Measurements from ENCODE around the gene SPINT1. TPM values are rescaled to one million over a fixed set of nuclear protein-coding genes. Genes with fewer than 3 reads are reported as not detected.

Gene SPINT1
- total and polyA plus RNA-seq, 2 donors (not counting 1 experiment from before 2014, with no cell fraction given) = 14.4 to 21.3 TPM

DNA sequence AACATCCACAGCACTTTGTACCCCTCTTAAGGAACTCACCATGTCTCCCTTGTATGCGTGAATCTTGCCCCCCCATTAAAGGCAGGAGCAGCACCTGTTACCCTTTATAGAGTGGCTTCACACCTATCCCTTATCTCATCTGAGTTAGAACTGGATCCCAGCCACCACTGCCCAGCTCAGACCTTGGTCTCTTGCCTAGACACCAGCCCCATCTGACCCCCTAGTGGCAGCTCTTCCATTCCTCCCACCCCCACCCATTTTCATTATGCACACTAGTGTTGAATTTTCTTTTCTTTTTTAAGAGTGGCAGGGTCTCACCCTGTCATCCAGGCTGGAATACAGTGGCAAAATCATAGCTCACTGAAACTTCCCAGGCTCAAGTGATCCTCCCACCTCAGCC is 40.2 kb upstream of the SPINT1 start:
- Histone ChIP-seq H3K4me2 (replicated peaks; ENCODE audit: low read depth, low read length, poor library complexity, severe bottlenecking) (no peak overlapping the region), H3K27me3 (replicated peaks in 1 of 4; ENCODE audit: control extremely low read depth in 1 of 4, control insufficient read depth in 3 of 4, insufficient read depth in 4 of 4, low read length in 3 of 4) (no peaks in the 10 kb centered on the region), H3K9me3 (ENCODE audit: control extremely low read depth in 1 of 3, control insufficient read depth in 2 of 3, insufficient read depth in 1 of 3, low read length in 2 of 3) (no peaks in the 10 kb centered on the region), H3K9ac (ENCODE audit: low read length) (no peak overlapping the region), H2AFZ (ENCODE audit: insufficient read depth, low read depth, low read length, poor library complexity, severe bottlenecking) (no peak overlapping the region), H3K4me3 (ENCODE audit: control extremely low read depth in 1 of 5, extremely low read depth in 1 of 5, insufficient read depth in 1 of 5, low read depth in 2 of 5, low read length in 4 of 5) (no peak overlapping the region), H4K20me1 (ENCODE audit: control insufficient read depth, insufficient read depth, low read length, poor library complexity, severe bottlenecking) (peaks cover 19% of the 10 kb centered on the region), H3K27ac (ENCODE audit: low read length in 2 of 2) (no peak overlapping the region), H3K79me2 (ENCODE audit: control insufficient read depth, insufficient read depth, low read length) (peaks cover 87% of the 10 kb centered on the region), H3K36me3 (replicated peaks in 1 of 2; ENCODE audit: control extremely low read depth in 1 of 2, control insufficient read depth in 1 of 2, extremely low read depth in 1 of 2, insufficient read depth in 2 of 2, low read length in 1 of 2) (peaks cover 0 to under 1% of the 10 kb centered on the region in 2 experiments), H3K4me1 (ENCODE audit: control insufficient read depth in 2 of 2, insufficient read depth in 2 of 2, low read length in 2 of 2) (peaks cover 12 to 17% of the 10 kb centered on the region in 2 donors)
- WGBS (ENCODE audit: insufficient coverage) = 100% methylated on average over 1 of the region's 1 CpG
- TF ChIP-seq EZH2 (IDR thresholded peaks at IDR 0.05; ENCODE audit: borderline replicate concordance, insufficient read depth, low read depth, low read length, poor library complexity, severe bottlenecking) = no peak
- TF ChIP-seq CTCF (IDR thresholded peaks at IDR 0.05) = no peak
- no peak overlapping the region for H3K4me3 Mint-ChIP-seq
- H3K27ac Mint-ChIP-seq = no peak overlapping the region
- H3K27me3 Mint-ChIP-seq = no peaks in the 10 kb centered on the region
- peaks cover 29% of the 10 kb centered on the region for H3K4me1 Mint-ChIP-seq
- ChIA-PET POLR2A (no interaction called here), CTCF (interaction anchor here (1.8 kb wide), 1 partner anchor 18 kb away, joined by 5 read pairs; no protein-coding TSS in a partner anchor)
- ATAC-seq (ENCODE audit: low read depth) = no peak
- intact Hi-C loops (cut with micrococcal nuclease) = no loop called here
- no peak for DNase-seq
- no peaks in the 10 kb centered on the region for H3K9me3 Mint-ChIP-seq (ENCODE audit: insufficient read depth)

GRCh38 chr15:40806672-40807027 is 37.2 kb upstream of the SPINT1 start:
- 0% methylated on average over 2 of the region's 2 CpGs for WGBS (ENCODE audit: insufficient coverage)
- Histone ChIP-seq H3K9ac (ENCODE audit: low read length) (peak overlapping the region; percentile 84), H3K79me2 (ENCODE audit: control insufficient read depth, insufficient read depth, low read length) (peaks cover 66% of the 10 kb centered on the region), H3K27me3 (replicated peaks in 1 of 4; ENCODE audit: control extremely low read depth in 1 of 4, control insufficient read depth in 3 of 4, insufficient read depth in 4 of 4, low read length in 3 of 4) (no peaks in the 10 kb centered on the region), H3K27ac (ENCODE audit: low read length in 2 of 2) (peak overlapping the region; percentile 86 to 95), H4K20me1 (ENCODE audit: control insufficient read depth, insufficient read depth, low read length, poor library complexity, severe bottlenecking) (peaks cover 13% of the 10 kb centered on the region), H3K9me3 (ENCODE audit: control extremely low read depth in 1 of 3, control insufficient read depth in 2 of 3, insufficient read depth in 1 of 3, low read length in 2 of 3) (no peaks in the 10 kb centered on the region), H3K36me3 (replicated peaks in 1 of 2; ENCODE audit: control extremely low read depth in 1 of 2, control insufficient read depth in 1 of 2, extremely low read depth in 1 of 2, insufficient read depth in 2 of 2, low read length in 1 of 2) (peaks cover 0 to 16% of the 10 kb centered on the region in 2 experiments), H3K4me3 (ENCODE audit: control extremely low read depth in 1 of 5, extremely low read depth in 1 of 5, insufficient read depth in 1 of 5, low read depth in 2 of 5, low read length in 4 of 5) (peak overlapping the region; percentile 78 to 100 (median 100)), H3K4me1 (ENCODE audit: control insufficient read depth in 2 of 2, insufficient read depth in 2 of 2, low read length in 2 of 2) (peaks cover 12 to 18% of the 10 kb centered on the region in 2 donors), H3K4me2 (replicated peaks; ENCODE audit: low read depth, low read length, poor library complexity, severe bottlenecking) (peak overlapping the region; percentile 73), H2AFZ (ENCODE audit: insufficient read depth, low read depth, low read length, poor library complexity, severe bottlenecking) (peak overlapping the region; percentile 99)
- POLR2A ChIA-PET = interaction anchor here (0.6 to 1.7 kb wide), 3 partner anchors 31 to 112 kb away, joined by 4 to 7 read pairs (median 5); partner anchors contain the start of genes RAD51 and SPINT1
- Mint-ChIP-seq H3K27ac (peak overlapping the region; percentile 98), H3K9me3 (ENCODE audit: insufficient read depth) (no peaks in the 10 kb centered on the region), H3K4me1 (peaks cover 26% of the 10 kb centered on the region), H3K4me3 (peak overlapping the region; percentile 99), H3K27me3 (no peaks in the 10 kb centered on the region)
- DNase-seq (no peak), ATAC-seq (ENCODE audit: low read depth) (no peak)
- CTCF ChIA-PET = interaction anchor here (0.9 to 1.6 kb wide), 5 partner anchors 16 to 217 kb away, joined by 3 to 5 read pairs (median 4); no protein-coding TSS in a partner anchor
- intact Hi-C loops (cut with micrococcal nuclease) = loop anchor here (1.0 to 5.0 kb wide), 8 partner anchors 37 to 611 kb away; partner anchors contain the start of genes C15orf62, KNL1, RMDN3 and RPUSD2
- no peak for TF ChIP-seq CTCF (IDR thresholded peaks at IDR 0.05)
- TF ChIP-seq EZH2 (IDR thresholded peaks at IDR 0.05; ENCODE audit: borderline replicate concordance, insufficient read depth, low read depth, low read length, poor library complexity, severe bottlenecking) = no peak
